PFSK-1 (cell line): ENCODE measurements around the gene BCL11A.

ENCODE experiments used
- FOXP2 ChIP-seq: optimal IDR thresholded peaks from 2 replicates; pipeline ENCODE3; 2011; ENCODE audit warnings: borderline replicate concordance, control low read depth, inconsistent platforms; ENCODE audit not compliant: insufficient read depth; ENCODE audit errors: extremely low read length, extremely low read depth
- POLR2AphosphoS5 ChIP-seq: IDR thresholded peaks from 2 replicates; pipeline ENCODE4 v1.6.1; 2012; ENCODE audit warnings: low read depth, mild to moderate bottlenecking, control low read depth, low read length, moderate library complexity
- SIN3A ChIP-seq: IDR thresholded peaks from 2 replicates; pipeline ENCODE4 v1.6.1; 2012; ENCODE audit warnings: mild to moderate bottlenecking, low read length, moderate library complexity, borderline replicate concordance; ENCODE audit not compliant: insufficient read depth
- TAF1 ChIP-seq: IDR thresholded peaks from 2 replicates; pipeline ENCODE4 v1.6.1; 2012; ENCODE audit warnings: low read length, control low read depth, borderline replicate concordance; ENCODE audit not compliant: insufficient read depth
- TF ChIP-seq, protein P1 (sequence below), 2 experiments: IDR thresholded peaks; 2 replicates each; pipeline versions ENCODE4 v1.6.1 to v1.8.0; 2011 to 2012; ENCODE audit warnings: low read depth in 2 of 2, low read length in 2 of 2, control low read depth in 1 of 2, inconsistent platforms in 1 of 2, mild to moderate bottlenecking in 1 of 2, moderate library complexity in 1 of 2; ENCODE audit not compliant: insufficient read depth in 1 of 2

Gene BCL11A

DNA sequence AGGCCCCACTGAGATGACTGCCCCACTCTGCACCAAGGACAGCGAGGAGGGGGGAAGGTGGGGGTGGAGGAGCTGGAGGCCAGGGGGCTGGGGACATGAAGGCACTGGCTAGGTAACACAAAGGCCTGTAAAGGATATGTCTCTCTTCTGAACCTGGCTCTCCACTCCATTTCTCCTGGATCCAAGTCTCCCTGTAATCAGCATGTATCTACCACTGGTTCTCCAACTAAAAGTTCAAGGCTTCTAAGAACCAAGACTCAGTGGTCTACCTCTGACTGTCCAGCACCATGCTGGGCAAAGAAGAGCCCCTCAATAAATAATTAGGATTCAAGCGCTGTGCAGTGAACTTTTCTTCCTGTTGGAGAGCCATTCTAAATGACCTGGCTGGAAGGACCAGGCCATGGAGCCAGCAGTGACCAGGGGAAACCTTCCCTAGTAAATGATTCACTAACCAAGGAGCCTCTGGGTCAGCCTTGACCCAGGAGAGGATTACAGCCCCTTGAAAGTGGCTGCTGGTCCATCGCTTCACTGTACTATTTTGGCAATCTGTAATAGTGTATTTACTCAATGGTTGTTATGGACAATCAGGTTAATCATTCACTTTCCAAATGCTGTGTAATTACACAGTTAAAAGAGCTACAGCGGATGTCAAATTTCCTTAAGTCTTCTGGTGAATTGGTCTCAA is 73.2 kb downstream of the BCL11A start:
- TF ChIP-seq SIN3A: no peak
- TF ChIP-seq TAF1: no peak
- no peak for TF ChIP-seq FOXP2
- TF ChIP-seq POLR2AphosphoS5: no peak
- TF ChIP-seq, protein P1, sequence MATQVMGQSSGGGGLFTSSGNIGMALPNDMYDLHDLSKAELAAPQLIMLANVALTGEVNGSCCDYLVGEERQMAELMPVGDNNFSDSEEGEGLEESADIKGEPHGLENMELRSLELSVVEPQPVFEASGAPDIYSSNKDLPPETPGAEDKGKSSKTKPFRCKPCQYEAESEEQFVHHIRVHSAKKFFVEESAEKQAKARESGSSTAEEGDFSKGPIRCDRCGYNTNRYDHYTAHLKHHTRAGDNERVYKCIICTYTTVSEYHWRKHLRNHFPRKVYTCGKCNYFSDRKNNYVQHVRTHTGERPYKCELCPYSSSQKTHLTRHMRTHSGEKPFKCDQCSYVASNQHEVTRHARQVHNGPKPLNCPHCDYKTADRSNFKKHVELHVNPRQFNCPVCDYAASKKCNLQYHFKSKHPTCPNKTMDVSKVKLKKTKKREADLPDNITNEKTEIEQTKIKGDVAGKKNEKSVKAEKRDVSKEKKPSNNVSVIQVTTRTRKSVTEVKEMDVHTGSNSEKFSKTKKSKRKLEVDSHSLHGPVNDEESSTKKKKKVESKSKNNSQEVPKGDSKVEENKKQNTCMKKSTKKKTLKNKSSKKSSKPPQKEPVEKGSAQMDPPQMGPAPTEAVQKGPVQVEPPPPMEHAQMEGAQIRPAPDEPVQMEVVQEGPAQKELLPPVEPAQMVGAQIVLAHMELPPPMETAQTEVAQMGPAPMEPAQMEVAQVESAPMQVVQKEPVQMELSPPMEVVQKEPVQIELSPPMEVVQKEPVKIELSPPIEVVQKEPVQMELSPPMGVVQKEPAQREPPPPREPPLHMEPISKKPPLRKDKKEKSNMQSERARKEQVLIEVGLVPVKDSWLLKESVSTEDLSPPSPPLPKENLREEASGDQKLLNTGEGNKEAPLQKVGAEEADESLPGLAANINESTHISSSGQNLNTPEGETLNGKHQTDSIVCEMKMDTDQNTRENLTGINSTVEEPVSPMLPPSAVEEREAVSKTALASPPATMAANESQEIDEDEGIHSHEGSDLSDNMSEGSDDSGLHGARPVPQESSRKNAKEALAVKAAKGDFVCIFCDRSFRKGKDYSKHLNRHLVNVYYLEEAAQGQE (IDR thresholded peaks at IDR 0.05; ENCODE audit: insufficient read depth in 1 of 2, low read depth in 2 of 2, low read length in 2 of 2): no peak

GRCh38 chr2:60479226-60480088 is 74.0 kb downstream of the BCL11A start:
- no peak for TF ChIP-seq TAF1

DNA sequence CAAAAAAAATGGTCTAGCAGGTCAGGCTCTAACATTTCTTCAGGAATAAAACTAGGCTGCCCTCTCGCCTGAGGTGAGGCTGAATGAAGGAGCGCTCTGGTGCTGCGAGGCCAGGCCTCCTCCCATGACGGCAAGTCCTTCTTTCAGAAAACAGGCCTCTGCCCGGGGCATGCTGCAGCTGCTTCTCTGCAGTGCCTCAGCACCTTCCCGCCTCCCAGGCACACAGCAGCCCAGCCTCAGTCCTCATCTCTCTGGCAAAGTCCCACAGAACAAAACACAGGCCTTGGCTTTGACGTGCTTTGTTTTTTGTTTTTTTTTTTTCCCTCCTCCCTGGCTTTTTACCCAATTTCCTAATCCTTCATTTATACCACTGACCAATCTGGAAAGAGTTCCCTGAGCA is 74.8 kb downstream of the BCL11A start:
- no peak for TF ChIP-seq TAF1
- TF ChIP-seq SIN3A: no peak
- TF ChIP-seq FOXP2: no peak
- no peak for TF ChIP-seq POLR2AphosphoS5
- TF ChIP-seq, protein P1 (IDR thresholded peaks at IDR 0.05; ENCODE audit: insufficient read depth in 1 of 2, low read depth in 2 of 2, low read length in 2 of 2): no peak

GRCh38 chr2:60476206-60476954 is 77.1 kb downstream of the BCL11A start:
- TF ChIP-seq SIN3A: no peak
- TF ChIP-seq FOXP2: no peak
- TF ChIP-seq TAF1: no peak
- TF ChIP-seq, protein P1 (IDR thresholded peaks at IDR 0.05; ENCODE audit: insufficient read depth in 1 of 2, low read depth in 2 of 2, low read length in 2 of 2): no peak
- no peak for TF ChIP-seq POLR2AphosphoS5

GRCh38 chr2:60475123-60475830 is 78.2 kb downstream of the BCL11A start:
- TF ChIP-seq SIN3A (no peak), FOXP2 (no peak)
- TF ChIP-seq, protein P1 (IDR thresholded peaks at IDR 0.05; ENCODE audit: insufficient read depth in 1 of 2, low read depth in 2 of 2, low read length in 2 of 2): no peak
